Transverse colon (tissue), 4 donors: ENCODE measurements around the gene SLC6A13. TPM values are rescaled to one million over a fixed set of nuclear protein-coding genes. Genes with fewer than 3 reads are reported as not detected.

Source experiments
- DNase-seq: peaks from one replicate; pipeline ENCODE4 v3.0.0-alpha.2; 2019
- H3K27ac ChIP-seq, 4 donors: fragments of 200-600 bp; sonication (generic); 2 replicates each; pipeline ENCODE4 v1.5.1; 2016 to 2018; ENCODE audit warnings: inconsistent platforms in 4 of 4
- H3K27me3 ChIP-seq: fragments of 200-600 bp; sonication (generic); 2 replicates; pipeline ENCODE4 v1.5.1; 2017; ENCODE audit warnings: inconsistent platforms
- H3K36me3 ChIP-seq, 4 donors: fragments of 200-600 bp; sonication (generic); 2 replicates each; pipeline ENCODE4 v1.5.1; 2017 to 2019; ENCODE audit warnings: inconsistent platforms in 4 of 4
- H3K4me1 ChIP-seq, 4 donors: fragments of 200-600 bp; sonication (generic); 2 replicates each; pipeline ENCODE4 v1.5.1; 2017 to 2020; ENCODE audit warnings: inconsistent platforms in 4 of 4
- H3K4me3 ChIP-seq, 4 donors: fragments of 200-600 bp; sonication (generic); 1 replicate in 1 of 4; 2 replicates in 3 of 4; pipeline versions ENCODE4 v1.5.1 to v1.6.1; 2017 to 2019; ENCODE audit warnings: inconsistent platforms in 4 of 4
- H3K9me3 ChIP-seq, 2 donors: fragments of 200-600 bp; sonication (generic); 2 replicates each; pipeline ENCODE4 v1.5.1; 2017 to 2019; ENCODE audit warnings: inconsistent platforms in 2 of 2
- CTCF ChIP-seq, 5 experiments: fragments of 200-600 bp in 3 of 5; fragments of 450-650 bp in 2 of 5; sonication (generic) in 3 of 5; IDR thresholded peaks; 1 replicate in 2 of 5; 2 replicates in 3 of 5; pipeline ENCODE4 v1.5.1; 2016 to 2017; ENCODE audit warnings: antibody characterized with exemption in 5 of 5, inconsistent platforms in 3 of 5, mild to moderate bottlenecking in 2 of 5, moderate library complexity in 1 of 5
- EP300 ChIP-seq: sonication (generic); formaldehyde crosslinking; IDR thresholded peaks from one replicate; pipeline ENCODE4 v1.6.1; 2017; ENCODE audit warnings: antibody characterized with exemption, low read depth
- POLR2A ChIP-seq: fragments of 450-650 bp; IDR thresholded peaks from one replicate; pipeline ENCODE4 v1.6.1; 2016; ENCODE audit warnings: antibody characterized with exemption, mild to moderate bottlenecking, moderate library complexity
- POLR2AphosphoS5 ChIP-seq, 3 donors: sonication (generic); formaldehyde crosslinking; IDR thresholded peaks; one replicate each; pipeline ENCODE4 v1.6.1; 2016; ENCODE audit warnings: antibody characterized with exemption in 3 of 3
- WGBS, 2 donors: methylation state at CpG; one replicate each; pipeline ENCODE4 v1.1.5; 2018; ENCODE audit warnings: low coverage in 1 of 2; 5-methylcytosine and 5-hydroxymethylcytosine counted together
- in situ Hi-C, 4 donors: fragments of 200-750 bp; cut with MboI; loops; one replicate each; pipeline versions ENCODE4 v1.15.0 to v1.15.1; 2017; ENCODE audit warnings: low sequenced_read_pairs in 3 of 4, low pct_ligation_motif_present in 1 of 4, low pct_unique_long_range_greater_than_20kb in 1 of 4
- intact Hi-C: fragments of 100-400 bp; cut with DNase I; formaldehyde crosslinking; loops from one replicate; pipeline ENCODE4 v1.15.1; 2023; ENCODE audit warnings: low total_unique reads
- total RNA-seq, 4 donors: library from RNA; depleted of rRNA; stranded (reverse); fragments of >200 nt; gene quantifications; one replicate each; pipeline ENCODE4 v1.1.0, GENCODE V29; 2016

SLC6A13 gene
- total RNA-seq, 4 donors from 2014 or later, result not detected

DNA sequence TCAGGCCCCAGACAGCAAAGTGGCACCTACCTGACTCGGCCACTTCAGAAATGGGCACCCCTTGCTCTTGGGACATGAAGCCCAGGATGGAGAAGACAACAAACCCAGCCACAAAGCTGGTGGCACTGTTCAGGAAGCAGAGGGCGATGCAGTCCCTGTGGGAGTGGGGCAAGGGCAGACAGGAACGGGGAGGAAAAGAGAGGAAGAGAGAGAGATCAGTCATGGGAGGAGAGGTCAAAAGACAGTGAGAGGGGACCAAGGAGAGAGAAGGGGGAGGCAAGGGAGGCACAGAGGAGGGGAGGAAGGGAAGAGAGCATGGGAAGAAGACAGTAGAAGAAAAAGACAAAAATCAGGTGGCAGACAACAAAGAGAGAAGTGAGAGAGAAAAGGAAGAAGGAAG, 65.3 kb downstream of the SLC6A13 start:
- intact Hi-C loops (no loop called here), in situ Hi-C loops (no loop called here)
- Histone ChIP-seq H3K4me1 (no peaks in the 10 kb centered on the region), H3K4me3 (no peak overlapping the region), H3K27me3 (peaks cover 20% of the 10 kb centered on the region), H3K9me3 (no peaks in the 10 kb centered on the region), H3K27ac (no peak overlapping the region), H3K36me3 (no peaks in the 10 kb centered on the region)
- TF ChIP-seq CTCF (IDR thresholded peaks at IDR 0.05) (no peak), EP300 (no peak), POLR2A (no peak), POLR2AphosphoS5 (IDR thresholded peaks at IDR 0.05) (no peak)
- DNase-seq, result no peak
- 69 to 76% methylated on average over 3 of the region's 3 CpGs for WGBS, 2 donors

GRCh38 chr12:196436-196835, 66.2 kb downstream of the SLC6A13 start:
- 53% methylated on average over 4 of the region's 4 CpGs; no CpG with 5 or more reads in 1 of the 2 donors for WGBS, 2 donors

GRCh38 chr12:195951-196350, 66.7 kb downstream of the SLC6A13 start:
- in situ Hi-C loops (no loop called here), intact Hi-C loops (no loop called here)
- no peak for TF ChIP-seq EP300
- no peak for TF ChIP-seq POLR2AphosphoS5 (IDR thresholded peaks at IDR 0.05)
- TF ChIP-seq POLR2A, result no peak
- TF ChIP-seq CTCF (IDR thresholded peaks at IDR 0.05), result no peak
- 89% methylated on average over 15 of the region's 15 CpGs; no CpG with 5 or more reads in 1 of the 2 donors for WGBS, 2 donors
- no peak for DNase-seq
- H3K36me3 ChIP-seq, result no peaks in the 10 kb centered on the region
- no peaks in the 10 kb centered on the region for H3K9me3 ChIP-seq
- no peaks in the 10 kb centered on the region for H3K4me1 ChIP-seq
- H3K4me3 ChIP-seq, result no peak overlapping the region
- peaks cover 13% of the 10 kb centered on the region for H3K27me3 ChIP-seq
- H3K27ac ChIP-seq, result no peak overlapping the region

More at GRCh38 chr12:196436-196835, 66.2 kb downstream of the SLC6A13 start:
- in situ Hi-C loops (no loop called here), intact Hi-C loops (no loop called here)
- no peak for TF ChIP-seq CTCF (IDR thresholded peaks at IDR 0.05)
- TF ChIP-seq POLR2AphosphoS5 (IDR thresholded peaks at IDR 0.05), result no peak
- TF ChIP-seq EP300, result no peak
- TF ChIP-seq POLR2A, result no peak
- Histone ChIP-seq H3K9me3 (no peaks in the 10 kb centered on the region), H3K27me3 (peaks cover 13% of the 10 kb centered on the region), H3K27ac (no peak overlapping the region), H3K36me3 (no peaks in the 10 kb centered on the region), H3K4me3 (no peak overlapping the region), H3K4me1 (no peaks in the 10 kb centered on the region)
- DNase-seq, result no peak

DNA sequence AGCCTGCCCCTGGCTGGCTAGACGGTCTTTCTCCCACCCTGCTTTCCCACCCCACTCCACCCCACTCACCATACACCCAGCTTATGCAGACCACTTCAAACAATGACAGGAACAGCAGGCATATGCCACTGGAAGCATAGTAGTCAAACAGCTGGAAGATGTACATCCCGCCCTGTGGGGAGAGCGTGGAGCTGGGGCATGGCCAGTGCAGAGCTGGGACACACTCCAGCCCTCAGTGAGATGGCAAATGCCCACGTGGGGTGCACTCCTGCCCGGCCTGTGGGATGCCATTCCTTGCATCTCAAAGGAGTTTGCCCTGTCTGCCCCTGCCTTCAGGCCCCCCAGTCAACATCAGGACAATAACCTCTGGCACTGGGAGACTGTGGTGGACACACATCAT, 67.5 kb downstream of the SLC6A13 start:
- 53% methylated on average over 5 of the region's 5 CpGs; no CpG with 5 or more reads in 1 of the 2 donors for WGBS, 2 donors
- in situ Hi-C loops (no loop called here), intact Hi-C loops (no loop called here)
- Histone ChIP-seq H3K27ac (no peak overlapping the region), H3K27me3 (peaks cover 13% of the 10 kb centered on the region), H3K9me3 (no peaks in the 10 kb centered on the region), H3K4me1 (no peaks in the 10 kb centered on the region), H3K4me3 (no peak overlapping the region), H3K36me3 (no peaks in the 10 kb centered on the region)
- no peak for TF ChIP-seq CTCF (IDR thresholded peaks at IDR 0.05)
- no peak for TF ChIP-seq POLR2AphosphoS5 (IDR thresholded peaks at IDR 0.05)
- TF ChIP-seq POLR2A, result no peak
- TF ChIP-seq EP300, result no peak
- DNase-seq, result no peak
